GM12878 (cell line): ENCODE results near the gene CORO7. TPM values are rescaled to one million over a fixed set of nuclear protein-coding genes. Genes with fewer than 3 reads are reported as not detected.

ENCODE experiments used
- ATF3 ChIP-seq: IDR thresholded peaks from 2 replicates; pipeline ENCODE4 v1.6.1; 2011; ENCODE audit warnings: low read depth, mild to moderate bottlenecking, low read length, moderate library complexity, borderline replicate concordance; ENCODE audit errors: extremely low read depth
- BCL11A ChIP-seq: IDR thresholded peaks from 2 replicates; pipeline ENCODE4 v1.6.1; 2011; ENCODE audit warnings: low read depth, low read length
- BHLHE40 ChIP-seq, 2 experiments: fragments of 450-650 bp in 1 of 2; IDR thresholded peaks; 2 replicates each; pipeline ENCODE4 v1.6.1; 2011 to 2017; ENCODE audit warnings: low read depth in 2 of 2, borderline replicate concordance in 1 of 2, improper control_type of control experiment in 1 of 2, low read length in 1 of 2, mild to moderate bottlenecking in 1 of 2
- CHD4 ChIP-seq: fragments of 200-600 bp; sonication (generic); IDR thresholded peaks from 2 replicates; pipeline ENCODE4 v1.6.1; 2016; ENCODE audit warnings: mild to moderate bottlenecking
- E2F4 ChIP-seq: IDR thresholded peaks from 2 replicates; pipeline ENCODE4 v1.6.1; 2012; ENCODE audit warnings: low read depth, low read length, improper control_type of control experiment
- ELK1 ChIP-seq: IDR thresholded peaks from 2 replicates; pipeline ENCODE4 v1.6.1; 2012; ENCODE audit warnings: low read depth, low read length, improper control_type of control experiment
- FOXM1 ChIP-seq: IDR thresholded peaks from 2 replicates; pipeline ENCODE4 v1.6.1; 2012; ENCODE audit warnings: low read depth, mild to moderate bottlenecking, inconsistent platforms, low read length, moderate library complexity
- HDAC6 ChIP-seq: fragments of 200-600 bp; sonication (generic); IDR thresholded peaks from one replicate; pipeline ENCODE4 v1.8.0; 2017; ENCODE audit warnings: antibody characterized with exemption; ENCODE audit not compliant: unreplicated experiment
- HDGF ChIP-seq: fragments of 450-650 bp; IDR thresholded peaks from 2 replicates; pipeline ENCODE4 v1.6.1; 2016; ENCODE audit warnings: antibody characterized with exemption
- IRF4 ChIP-seq: IDR thresholded peaks from 2 replicates; pipeline ENCODE4 v1.6.1; 2011; ENCODE audit warnings: low read depth, low read length
- MLLT1 ChIP-seq: fragments of 450-650 bp; IDR thresholded peaks from 2 replicates; pipeline ENCODE4 v1.6.1; 2016; ENCODE audit warnings: mild to moderate bottlenecking
- NBN ChIP-seq: fragments of 450-650 bp; IDR thresholded peaks from 2 replicates; pipeline ENCODE4 v1.6.1; 2016
- PKNOX1 ChIP-seq: fragments of 450-650 bp; IDR thresholded peaks from 2 replicates; pipeline ENCODE4 v1.6.1; 2016; ENCODE audit warnings: mild to moderate bottlenecking
- POLR2A ChIP-seq: IDR thresholded peaks from 2 replicates; pipeline ENCODE4 v1.6.1; 2011; ENCODE audit warnings: low read depth, mild to moderate bottlenecking, low read length
- RELA ChIP-seq: fragments of 450-650 bp; IDR thresholded peaks from 2 replicates; pipeline ENCODE4 v1.8.0; 2014; ENCODE audit warnings: borderline replicate concordance; ENCODE audit not compliant: partially characterized antibody
- RUNX3 ChIP-seq: IDR thresholded peaks from 2 replicates; pipeline ENCODE4 v1.6.1; 2012; ENCODE audit warnings: low read length, inconsistent platforms
- TARDBP ChIP-seq: IDR thresholded peaks from 2 replicates; pipeline ENCODE4 v1.6.1; 2016; ENCODE audit warnings: borderline replicate concordance
- TCF12 ChIP-seq: IDR thresholded peaks from 2 replicates; pipeline ENCODE4 v1.6.1; 2011; ENCODE audit warnings: low read depth, mild to moderate bottlenecking, low read length
- YBX1 ChIP-seq: fragments of 450-650 bp; IDR thresholded peaks from 2 replicates; pipeline ENCODE4 v1.6.1; 2016; ENCODE audit warnings: antibody characterized with exemption
- polyA plus RNA-seq, 11 experiments: library from polyadenylated mRNA; depleted of rRNA in 4 of 11; unstranded in 6 of 11; stranded (reverse) in 5 of 11; fragments of >200 nt; fragmentation: Nextera tagmentation in 4 of 11; fragmentation: Illumina TruSeq in 1 of 11; extraction: Ambion mirVana in 4 of 11; extraction: Trizol in 1 of 11; gene quantifications; 1 replicate in 1 of 11; 2 replicates in 10 of 11; pipeline versions ENCODE4 v1.2.1 to v1.2.3, GENCODE V29; 2011 to 2016; ENCODE audit warnings: inconsistent platforms in 2 of 11, missing spikeins in 2 of 11, low read depth in 1 of 11
- total RNA-seq, 4 experiments: library from RNA; depleted of rRNA in 3 of 4; stranded (reverse); fragments of >200 nt in 3 of 4; fragmentation: Illumina TruSeq in 1 of 4; extraction: Trizol in 1 of 4; gene quantifications; 2 replicates each; pipeline versions ENCODE4 v1.2.1 to v1.2.3, GENCODE V29; 2013 to 2021
- TF ChIP-seq, protein P1 (sequence below): IDR thresholded peaks from 2 replicates; pipeline ENCODE4 v1.6.1; 2012; ENCODE audit warnings: improper control_type of control experiment, low read depth, low read length; ENCODE audit not compliant: insufficient replicate concordance

CORO7 gene
- total and polyA plus RNA-seq, 10 of the 15 experiments (the other 5 are each of a cell fraction or from before 2014, with no cell fraction given), result 0.64 to 89.2 (median 43.7) TPM

- no peak for TF ChIP-seq PKNOX1
- peak; percentile 69; the same call in 1 of the 2 replicates for TF ChIP-seq TCF12
- no peak for TF ChIP-seq IRF4
- no peak for TF ChIP-seq RUNX3
- no peak for TF ChIP-seq E2F4
- TF ChIP-seq ELK1, result no peak
- TF ChIP-seq HDGF, result 0 out of 2 replicates have a peak, but pooled peaks have one; percentile 21
- TF ChIP-seq, protein P1, sequence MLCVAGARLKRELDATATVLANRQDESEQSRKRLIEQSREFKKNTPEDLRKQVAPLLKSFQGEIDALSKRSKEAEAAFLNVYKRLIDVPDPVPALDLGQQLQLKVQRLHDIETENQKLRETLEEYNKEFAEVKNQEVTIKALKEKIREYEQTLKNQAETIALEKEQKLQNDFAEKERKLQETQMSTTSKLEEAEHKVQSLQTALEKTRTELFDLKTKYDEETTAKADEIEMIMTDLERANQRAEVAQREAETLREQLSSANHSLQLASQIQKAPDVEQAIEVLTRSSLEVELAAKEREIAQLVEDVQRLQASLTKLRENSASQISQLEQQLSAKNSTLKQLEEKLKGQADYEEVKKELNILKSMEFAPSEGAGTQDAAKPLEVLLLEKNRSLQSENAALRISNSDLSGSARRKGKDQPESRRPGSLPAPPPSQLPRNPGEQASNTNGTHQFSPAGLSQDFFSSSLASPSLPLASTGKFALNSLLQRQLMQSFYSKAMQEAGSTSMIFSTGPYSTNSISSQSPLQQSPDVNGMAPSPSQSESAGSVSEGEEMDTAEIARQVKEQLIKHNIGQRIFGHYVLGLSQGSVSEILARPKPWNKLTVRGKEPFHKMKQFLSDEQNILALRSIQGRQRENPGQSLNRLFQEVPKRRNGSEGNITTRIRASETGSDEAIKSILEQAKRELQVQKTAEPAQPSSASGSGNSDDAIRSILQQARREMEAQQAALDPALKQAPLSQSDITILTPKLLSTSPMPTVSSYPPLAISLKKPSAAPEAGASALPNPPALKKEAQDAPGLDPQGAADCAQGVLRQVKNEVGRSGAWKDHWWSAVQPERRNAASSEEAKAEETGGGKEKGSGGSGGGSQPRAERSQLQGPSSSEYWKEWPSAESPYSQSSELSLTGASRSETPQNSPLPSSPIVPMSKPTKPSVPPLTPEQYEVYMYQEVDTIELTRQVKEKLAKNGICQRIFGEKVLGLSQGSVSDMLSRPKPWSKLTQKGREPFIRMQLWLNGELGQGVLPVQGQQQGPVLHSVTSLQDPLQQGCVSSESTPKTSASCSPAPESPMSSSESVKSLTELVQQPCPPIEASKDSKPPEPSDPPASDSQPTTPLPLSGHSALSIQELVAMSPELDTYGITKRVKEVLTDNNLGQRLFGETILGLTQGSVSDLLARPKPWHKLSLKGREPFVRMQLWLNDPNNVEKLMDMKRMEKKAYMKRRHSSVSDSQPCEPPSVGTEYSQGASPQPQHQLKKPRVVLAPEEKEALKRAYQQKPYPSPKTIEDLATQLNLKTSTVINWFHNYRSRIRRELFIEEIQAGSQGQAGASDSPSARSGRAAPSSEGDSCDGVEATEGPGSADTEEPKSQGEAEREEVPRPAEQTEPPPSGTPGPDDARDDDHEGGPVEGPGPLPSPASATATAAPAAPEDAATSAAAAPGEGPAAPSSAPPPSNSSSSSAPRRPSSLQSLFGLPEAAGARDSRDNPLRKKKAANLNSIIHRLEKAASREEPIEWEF, result no peak
- no peak for TF ChIP-seq FOXM1
- peak; percentile 16 for TF ChIP-seq RELA
- TF ChIP-seq BHLHE40 (IDR thresholded peaks at IDR 0.05; ENCODE audit: borderline replicate concordance in 1 of 2, low read depth in 2 of 2, low read length in 1 of 2), result 0 out of 4 replicates have a peak, but pooled peaks of 1 of the 2 experiments have one; percentile 19
- TF ChIP-seq NBN, result peak; percentile 9; the same call in 1 of the 2 replicates
- peak; percentile 64 for TF ChIP-seq POLR2A
- TF ChIP-seq TARDBP, result no peak
- no peak for TF ChIP-seq ATF3
- TF ChIP-seq BCL11A, result no peak
- TF ChIP-seq CHD4, result no peak
- TF ChIP-seq MLLT1, result no peak
- TF ChIP-seq HDAC6, result no peak
- no peak for TF ChIP-seq YBX1
Measured at GRCh38 chr16:4306470-4307214, 109.8 kb downstream of the CORO7 start (continued).
